Stomach (tissue), 9 donors: ENCODE measurements around the gene OSBPL6. TPM values are rescaled to one million over a fixed set of nuclear protein-coding genes. Genes with fewer than 3 reads are reported as not detected.

Experiments used
- DNase-seq, 2 donors: peaks; one replicate each; pipeline versions ENCODE4 v3.0.0 to v3.0.0-alpha.2; 2013 to 2019
- H3K27ac ChIP-seq, 5 donors: fragments of 200-600 bp in 4 of 5; sonication (generic) in 4 of 5; one replicate each; pipeline ENCODE4 v1.5.1; 2013 to 2019; ENCODE audit warnings: mild to moderate bottlenecking in 1 of 5, moderate library complexity in 1 of 5
- H3K27me3 ChIP-seq, 3 donors: fragments of 200-600 bp; sonication (generic); one replicate each; pipeline ENCODE4 v1.5.1; 2017 to 2019; ENCODE audit warnings: mixed run types in 1 of 3
- H3K36me3 ChIP-seq, 4 donors: fragments of 200-600 bp; sonication (generic); 1 replicate in 3 of 4; 2 replicates in 1 of 4; pipeline ENCODE4 v1.5.1; 2016 to 2019
- H3K4me1 ChIP-seq, 4 donors: fragments of 200-600 bp; sonication (generic); one replicate each; pipeline ENCODE4 v1.5.1; 2016 to 2019
- H3K4me3 ChIP-seq, 4 donors: fragments of 200-600 bp; sonication (generic) in 3 of 4; one replicate each; pipeline ENCODE4 v1.5.1; 2016 to 2019; ENCODE audit warnings: mild to moderate bottlenecking in 1 of 4
- H3K9me3 ChIP-seq, 4 donors: fragments of 200-600 bp; sonication (generic); one replicate each; pipeline ENCODE4 v1.5.1; 2016 to 2019
- CTCF ChIP-seq, 7 experiments: fragments of 450-650 bp in 4 of 7; fragments of 200-600 bp in 3 of 7; sonication (generic) in 3 of 7; IDR thresholded peaks; one replicate each; pipeline ENCODE4 v1.5.1; 2016 to 2019; ENCODE audit warnings: antibody characterized with exemption in 7 of 7, control low read depth in 2 of 7, mild to moderate bottlenecking in 1 of 7
- EP300 ChIP-seq: sonication (generic); formaldehyde crosslinking; IDR thresholded peaks from one replicate; pipeline ENCODE4 v1.6.1; 2017; ENCODE audit warnings: antibody characterized with exemption
- POLR2A ChIP-seq, 4 donors: fragments of 450-650 bp; IDR thresholded peaks; one replicate each; pipeline ENCODE4 v1.6.1; 2016; ENCODE audit warnings: antibody characterized with exemption in 4 of 4, control low read depth in 2 of 4, mild to moderate bottlenecking in 1 of 4, moderate library complexity in 1 of 4
- POLR2AphosphoS5 ChIP-seq, 3 donors: sonication (generic); formaldehyde crosslinking; IDR thresholded peaks; one replicate each; pipeline ENCODE4 v1.6.1; 2016; ENCODE audit warnings: antibody characterized with exemption in 3 of 3
- WGBS, 5 donors: extraction: QIAGEN DNeasy Blood & Tissue Kit in 3 of 5; methylation state at CpG; one replicate each; pipeline versions ENCODE4 v1.1.5 to v1.1.7; 2013 to 2018; 5-methylcytosine and 5-hydroxymethylcytosine counted together
- intact Hi-C: fragments of 100-400 bp; cut with DNase I; formaldehyde crosslinking; loops from one replicate; pipeline ENCODE4 v1.15.1; 2023; ENCODE audit warnings: low total_unique reads
- polyA plus RNA-seq, 3 donors: library from polyadenylated mRNA; stranded (reverse); fragments of 200-250 nt; gene quantifications; one replicate each; pipeline ENCODE4 v1.2.3, GENCODE V29; 2013
- total RNA-seq, 5 donors: library from RNA; depleted of rRNA; stranded (reverse); fragments of >200 nt; gene quantifications; one replicate each; pipeline versions ENCODE4 v1.1.0 to v1.2.3, GENCODE V29; 2014 to 2016
- donor health status: healthy with polysubstance abuse.
- donor health status: Bipolar disorder and iron deficiency.
- donor health status: healthy.

The OSBPL6 gene
- total and polyA plus RNA-seq, 8 donors: 0.29 to 77.6 (median 0.98) TPM

- Histone ChIP-seq H3K4me1 (no peaks in the 10 kb centered on the region), H3K27me3 (no peaks in the 10 kb centered on the region), H3K36me3 (peaks cover 0 to 11% (median 3%) of the 10 kb centered on the region in 4 donors), H3K27ac (no peak overlapping the region), H3K9me3 (no peaks in the 10 kb centered on the region), H3K4me3 (no peak overlapping the region)
- DNase-seq: no peak
- intact Hi-C loops: no loop called here
- 65 to 80% (median 73%) methylated on average over 3 of the region's 3 CpGs for WGBS, 5 donors
- TF ChIP-seq POLR2AphosphoS5 (IDR thresholded peaks at IDR 0.05) (no peak), EP300 (no peak), CTCF (IDR thresholded peaks at IDR 0.05) (no peak), POLR2A (IDR thresholded peaks at IDR 0.05) (no peak)
Observed at GRCh38 chr2:178333851-178334250, 139.5 kb downstream of the OSBPL6 start.

GRCh38 chr2:178335230-178335629 is 140.9 kb downstream of the OSBPL6 start:
- intact Hi-C loops: no loop called here
- TF ChIP-seq EP300 (no peak), POLR2A (IDR thresholded peaks at IDR 0.05) (no peak), POLR2AphosphoS5 (IDR thresholded peaks at IDR 0.05) (no peak), CTCF (IDR thresholded peaks at IDR 0.05) (no peak)

GRCh38 chr2:178344121-178344520 is 149.8 kb downstream of the OSBPL6 start:
- TF ChIP-seq POLR2AphosphoS5 (IDR thresholded peaks at IDR 0.05) (no peak), EP300 (no peak), POLR2A (IDR thresholded peaks at IDR 0.05) (no peak), CTCF (IDR thresholded peaks at IDR 0.05) (no peak)
- Histone ChIP-seq H3K36me3 (no peaks in the 10 kb centered on the region), H3K9me3 (no peaks in the 10 kb centered on the region), H3K4me3 (no peak overlapping the region), H3K27me3 (no peaks in the 10 kb centered on the region), H3K4me1 (no peaks in the 10 kb centered on the region), H3K27ac (no peak overlapping the region)
- DNase-seq: no peak
- intact Hi-C loops: no loop called here
- 89 to 90% (median 90%) methylated on average over 11 of the region's 11 CpGs for WGBS, 5 donors

More at GRCh38 chr2:178335230-178335629, 140.9 kb downstream of the OSBPL6 start:
- Histone ChIP-seq H3K9me3 (no peaks in the 10 kb centered on the region), H3K36me3 (peaks cover 0 to 11% (median 3%) of the 10 kb centered on the region in 4 donors), H3K27ac (no peak overlapping the region), H3K27me3 (no peaks in the 10 kb centered on the region), H3K4me3 (no peak overlapping the region), H3K4me1 (no peaks in the 10 kb centered on the region)
- no peak for DNase-seq

GRCh38 chr2:178345951-178346350 is 151.6 kb downstream of the OSBPL6 start:
- no peak for TF ChIP-seq POLR2A (IDR thresholded peaks at IDR 0.05)
- TF ChIP-seq CTCF (IDR thresholded peaks at IDR 0.05): no peak
- no peak for TF ChIP-seq EP300
- TF ChIP-seq POLR2AphosphoS5 (IDR thresholded peaks at IDR 0.05): no peak
- no peak overlapping the region for H3K27ac ChIP-seq
- no peak for DNase-seq
- no peak overlapping the region for H3K4me3 ChIP-seq
- no peaks in the 10 kb centered on the region for H3K4me1 ChIP-seq
- 90 to 95% (median 91%) methylated on average over 2 of the region's 2 CpGs for WGBS, 5 donors
- H3K9me3 ChIP-seq: no peaks in the 10 kb centered on the region
- intact Hi-C loops: no loop called here
- H3K27me3 ChIP-seq: no peaks in the 10 kb centered on the region
- peaks cover 0 to 4% (median 2%) of the 10 kb centered on the region in 4 donors for H3K36me3 ChIP-seq
